HG03558 (cell line): ENCODE data around the gene SETDB1.
"Not testable (repeated sequence)": the region's sequence is repeated elsewhere in the genome, so short reads cannot be mapped to it uniquely, and the experiment has no call there.

Source experiments
- ATAC-seq: cut with Tn5 transposase; IDR thresholded peaks from one replicate; pipeline ENCODE4 v1.9.1; 2021; ENCODE audit warnings: moderate number of reproducible peaks; ENCODE audit not compliant: unreplicated experiment; ENCODE audit errors: extremely low read depth

SETDB1 gene

GRCh38 chr1:150926097-150926741 is at the start of gene SETDB1:
Gene SETDB1 (plus strand): TSS chr1:150926363. CDS start chr1:150927715, 1,352 bp downstream.
- ATAC-seq: peak; percentile 59

- not testable (repeated sequence) for ATAC-seq
Measured at GRCh38 chr1:150878931-150879330, 47.2 kb upstream of the SETDB1 start.

DNA sequence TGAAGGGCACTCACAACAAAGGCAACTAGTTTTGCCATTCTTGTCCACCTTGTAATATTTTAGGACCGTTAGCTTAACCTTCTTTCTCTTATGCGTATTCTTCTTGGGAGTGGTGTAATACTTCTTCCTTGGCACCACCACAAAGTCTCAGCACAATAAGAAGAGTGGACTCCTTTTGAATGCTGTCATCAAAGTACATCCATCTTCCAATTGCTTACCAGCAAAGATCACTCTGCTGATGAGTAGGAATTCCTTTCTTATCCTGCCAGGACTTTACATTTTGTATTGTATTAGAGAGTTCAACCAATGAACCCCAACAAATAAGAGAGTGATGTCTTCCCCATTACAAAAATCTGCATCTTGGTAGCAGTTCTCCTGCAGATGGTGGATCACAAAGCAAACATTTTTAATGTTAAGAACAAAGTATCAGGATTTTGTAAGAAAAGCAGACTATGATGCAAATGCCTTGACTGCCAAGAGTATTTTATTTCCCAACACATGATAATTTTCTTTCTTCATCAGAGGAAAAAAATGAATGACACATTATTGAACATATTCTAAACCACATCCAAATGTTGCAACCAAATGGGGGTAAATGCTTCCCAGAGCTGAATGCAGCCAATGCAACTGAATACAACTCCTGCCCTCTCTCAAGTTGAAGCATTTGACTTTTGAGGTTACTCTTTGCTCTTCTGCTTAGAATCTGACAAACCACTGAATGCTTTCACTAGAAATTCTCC is 44.7 kb upstream of the SETDB1 start:
- no peak for ATAC-seq

GRCh38 chr1:150883121-150883520 is 43.0 kb upstream of the SETDB1 start:
- not testable (repeated sequence) for ATAC-seq

- ATAC-seq: no peak
Measured at GRCh38 chr1:150887018-150887417, 39.1 kb upstream of the SETDB1 start, which contains the start of gene CTXND2. Gene CTXND2 (plus strand): TSS chr1:150887136. CDS start chr1:150912315, 25,179 bp downstream.

DNA sequence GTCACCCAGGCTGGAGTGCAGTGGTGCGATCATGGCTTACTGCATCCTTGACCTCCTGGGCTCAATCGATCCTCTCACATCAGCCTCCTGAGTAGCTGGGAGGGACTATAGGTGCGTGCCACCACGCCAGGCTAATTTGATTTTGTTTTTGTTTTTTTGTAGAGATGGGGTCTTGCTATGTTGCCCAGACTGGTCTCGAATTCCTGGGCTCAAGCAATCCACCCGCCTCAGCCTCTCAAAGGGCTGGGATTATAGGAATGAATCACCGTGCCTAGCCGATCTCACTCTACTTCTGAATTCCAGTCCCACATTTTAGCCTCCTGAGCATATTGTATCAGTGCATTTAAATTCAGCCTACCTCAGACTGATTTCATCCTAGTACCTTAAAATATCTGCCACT is 37.4 kb upstream of the SETDB1 start:
- ATAC-seq: no peak

DNA sequence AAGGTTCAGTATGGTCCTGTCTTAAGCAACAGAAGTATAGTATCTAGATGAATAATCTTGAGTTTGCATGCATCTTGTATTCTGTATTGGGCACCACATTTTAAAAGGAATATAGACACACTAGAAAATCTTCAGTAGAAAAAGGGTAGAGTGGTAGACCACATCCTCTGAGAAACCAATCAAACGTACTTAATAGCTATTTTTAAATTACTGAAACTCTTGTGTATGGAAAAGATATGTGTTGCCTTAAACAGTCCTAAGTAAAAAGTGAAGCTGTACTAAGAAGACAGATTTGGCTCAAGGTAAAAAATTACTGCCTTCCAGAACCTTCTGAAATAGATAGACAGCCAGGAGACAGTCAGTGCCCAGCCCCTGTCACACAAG is 36.1 kb upstream of the SETDB1 start:
- ATAC-seq: peak; percentile 68

GRCh38 chr1:150893336-150893913 is 32.7 kb upstream of the SETDB1 start:
- no peak for ATAC-seq

GRCh38 chr1:150895618-150896017 is 30.5 kb upstream of the SETDB1 start:
- ATAC-seq: no peak

- ATAC-seq: not testable (repeated sequence)
Measured at GRCh38 chr1:150899795-150900194, 26.4 kb upstream of the SETDB1 start.

- ATAC-seq: no peak
Measured at GRCh38 chr1:150902346-150902745, 23.8 kb upstream of the SETDB1 start.

GRCh38 chr1:150902751-150903150 is 23.4 kb upstream of the SETDB1 start:
- ATAC-seq: no peak

DNA sequence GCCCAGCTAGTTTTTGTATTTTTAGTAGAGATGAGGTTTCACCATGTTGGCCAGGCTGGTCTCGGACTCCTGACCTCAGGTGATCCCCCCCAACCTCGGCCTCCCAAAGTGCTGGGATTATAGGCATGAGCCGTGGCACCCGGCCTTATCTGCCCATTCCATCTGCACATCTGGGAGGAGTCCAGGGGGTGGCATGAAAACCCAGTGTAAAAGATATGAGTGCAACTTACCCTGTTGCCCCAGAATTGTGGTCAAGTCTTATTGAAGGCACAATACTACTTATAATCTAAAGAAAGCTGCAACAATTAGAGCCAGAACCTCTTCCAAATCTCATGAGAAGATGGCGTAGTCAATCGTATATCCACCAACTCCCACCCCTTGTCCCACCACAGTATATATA is 20.9 kb upstream of the SETDB1 start:
- ATAC-seq: no peak

DNA sequence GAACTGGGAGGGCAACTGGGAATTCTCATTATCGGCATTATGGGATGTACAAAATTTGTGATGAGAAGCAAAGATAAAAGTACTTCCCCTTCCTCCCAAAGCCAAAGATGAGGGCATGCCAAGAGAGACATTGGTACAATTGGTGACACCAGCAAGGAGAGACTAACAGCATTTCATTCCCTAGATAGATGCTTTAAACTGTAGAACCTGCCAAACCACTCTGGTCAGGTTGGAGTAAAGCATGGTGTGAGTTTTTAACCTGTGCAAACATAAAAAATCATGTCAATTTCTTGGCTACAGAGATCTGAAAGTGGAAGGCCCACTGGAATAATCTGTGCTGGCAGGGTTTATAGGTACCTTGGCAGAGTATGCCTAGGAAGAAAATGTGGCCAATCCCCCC is 19.8 kb upstream of the SETDB1 start:
- ATAC-seq: no peak

- ATAC-seq: no peak
Measured at GRCh38 chr1:150906813-150907212, 19.4 kb upstream of the SETDB1 start.

GRCh38 chr1:150909585-150910180 is 16.5 kb upstream of the SETDB1 start:
- no peak for ATAC-seq

- ATAC-seq: no peak
Measured at GRCh38 chr1:150912623-150913022, 13.5 kb upstream of the SETDB1 start.

- ATAC-seq: no peak
Measured at GRCh38 chr1:150917387-150917786, 8.8 kb upstream of the SETDB1 start.

GRCh38 chr1:150922519-150922975 is 3.6 kb upstream of the SETDB1 start:
- ATAC-seq: peak; percentile 42

GRCh38 chr1:150925080-150925479 is 1.1 kb upstream of the SETDB1 start:
- ATAC-seq: no peak

- ATAC-seq: no peak
Measured at GRCh38 chr1:150927624-150928023, 1.5 kb downstream of the SETDB1 start.
